GM23338 (cell line): Measurements from ENCODE around the gene ITIH4. TPM values are rescaled to one million over a fixed set of nuclear protein-coding genes. Genes with fewer than 3 reads are reported as not detected.

Experiments
- ATAC-seq: fragments of 200-7000 bp; cut with Tn5 transposase; 3 replicates; pipeline ENCODE4 v1.9.1; 2020
- DNase-seq: peaks from one replicate; pipeline ENCODE4 v3.0.0-alpha.2; 2015; ENCODE audit warnings: low spot score
- H2AFZ ChIP-seq: fragments of 200-600 bp; sonication (generic); 2 replicates; pipeline ENCODE4 v1.8.0; 2016; ENCODE audit warnings: antibody characterized with exemption, mild to moderate bottlenecking, moderate library complexity
- H3F3A ChIP-seq: fragments of 200-600 bp; sonication (generic); replicated peaks from 2 replicates; pipeline ENCODE4 v1.8.0; 2017; ENCODE audit warnings: antibody characterized with exemption, mixed run types, low read depth
- H3K27ac ChIP-seq: fragments of 200-600 bp; sonication (generic); 2 replicates; pipeline ENCODE4 v1.6.1; 2016; ENCODE audit warnings: low read depth
- H3K27me3 ChIP-seq: fragments of 200-600 bp; sonication (generic); 2 replicates; pipeline ENCODE4 v1.8.0; 2016; ENCODE audit warnings: mild to moderate bottlenecking, mixed run types, moderate library complexity; ENCODE audit not compliant: insufficient read depth
- H3K36me3 ChIP-seq: fragments of 200-600 bp; sonication (generic); 2 replicates; pipeline ENCODE4 v1.8.0; 2016; ENCODE audit warnings: mild to moderate bottlenecking; ENCODE audit not compliant: insufficient read depth
- H3K4me1 ChIP-seq: fragments of 200-600 bp; sonication (generic); 2 replicates; pipeline ENCODE4 v1.8.0; 2016; ENCODE audit warnings: mild to moderate bottlenecking, moderate library complexity; ENCODE audit not compliant: insufficient read depth
- H3K4me2 ChIP-seq: fragments of 200-600 bp; sonication (generic); 2 replicates; pipeline ENCODE4 v1.7.1; 2017; ENCODE audit warnings: mixed run types
- H3K4me3 ChIP-seq: fragments of 200-600 bp; sonication (generic); 2 replicates; pipeline ENCODE4 v1.6.1; 2016; ENCODE audit warnings: mixed run types
- H3K79me2 ChIP-seq: fragments of 200-600 bp; sonication (generic); replicated peaks from 2 replicates; pipeline ENCODE4 v1.8.0; 2017; ENCODE audit warnings: mild to moderate bottlenecking; ENCODE audit not compliant: insufficient read depth
- H3K9me2 ChIP-seq: fragments of 200-600 bp; sonication (generic); 2 replicates; pipeline ENCODE4 v1.8.0; 2017; ENCODE audit not compliant: insufficient read depth
- H4K20me1 ChIP-seq: fragments of 200-600 bp; sonication (generic); replicated peaks from 2 replicates; pipeline ENCODE4 v1.8.0; 2017; ENCODE audit warnings: mild to moderate bottlenecking; ENCODE audit not compliant: insufficient read depth
- H3K27ac Mint-ChIP-seq: 2 replicates; pipeline ENCODE4 v1.8.0; 2020; ENCODE audit warnings: inconsistent platforms, mild to moderate bottlenecking, moderate library complexity, mixed read lengths
- H3K27me3 Mint-ChIP-seq: 3 replicates; pipeline ENCODE4 v1.8.0; 2022; ENCODE audit warnings: low read depth, mild to moderate bottlenecking, moderate library complexity, mixed read lengths, inconsistent platforms; ENCODE audit not compliant: insufficient read depth, poor library complexity
- H3K36me3 Mint-ChIP-seq: 3 replicates; pipeline ENCODE4 v1.8.0; 2021; ENCODE audit warnings: low read depth, mild to moderate bottlenecking, inconsistent platforms, moderate library complexity, mixed read lengths
- H3K4me1 Mint-ChIP-seq: 3 replicates; pipeline ENCODE4 v1.8.0; 2020; ENCODE audit warnings: mild to moderate bottlenecking, inconsistent platforms, mixed read lengths
- H3K4me3 Mint-ChIP-seq: 3 replicates; pipeline ENCODE4 v1.8.0; 2021; ENCODE audit warnings: moderate library complexity, mild to moderate bottlenecking, inconsistent platforms, mixed read lengths
- H3K9me3 Mint-ChIP-seq: 3 replicates; pipeline ENCODE4 v1.8.0; 2020; ENCODE audit warnings: moderate library complexity, mild to moderate bottlenecking, inconsistent platforms, mixed read lengths
- CREB1 ChIP-seq: fragments of 250-450 bp; sonication (Bioruptor Pico); IDR thresholded peaks from 2 replicates; pipeline ENCODE4 v1.5.0; 2020; ENCODE audit warnings: low read depth, mild to moderate bottlenecking, moderate library complexity
- EZH2 ChIP-seq: fragments of 200-600 bp; sonication (generic); IDR thresholded peaks from one replicate; pipeline ENCODE4 v1.8.0; 2017; ENCODE audit warnings: antibody characterized with exemption, mild to moderate bottlenecking, low read depth; ENCODE audit not compliant: unreplicated experiment
- EZH2phosphoT487 ChIP-seq: fragments of 200-600 bp; sonication (generic); IDR thresholded peaks from one replicate; pipeline ENCODE4 v1.8.1; 2018; ENCODE audit warnings: antibody characterized with exemption; ENCODE audit not compliant: unreplicated experiment
- JUNB ChIP-seq: IDR thresholded peaks from one replicate; pipeline ENCODE4 v1.6.1; 2016; ENCODE audit warnings: antibody characterized with exemption; ENCODE audit not compliant: unreplicated experiment
- NANOG ChIP-seq: IDR thresholded peaks from 2 replicates; pipeline ENCODE4 v1.6.1; 2016; ENCODE audit warnings: antibody characterized with exemption, borderline replicate concordance
- POLR2AphosphoS5 ChIP-seq: IDR thresholded peaks from 2 replicates; pipeline ENCODE4 v1.6.1; 2016; ENCODE audit warnings: antibody characterized with exemption, low read depth
- STAT1 ChIP-seq: IDR thresholded peaks from one replicate; pipeline ENCODE4 v1.6.1; 2016; ENCODE audit warnings: antibody characterized with exemption; ENCODE audit not compliant: unreplicated experiment
- ZNF114 ChIP-seq: fragments of 250-450 bp; sonication (Bioruptor Pico); IDR thresholded peaks from 2 replicates; pipeline ENCODE4 v1.5.0; 2020; ENCODE audit warnings: mild to moderate bottlenecking, moderate library complexity
- ZNF331 ChIP-seq: fragments of 250-450 bp; sonication (Bioruptor Pico); IDR thresholded peaks from 2 replicates; pipeline ENCODE4 v1.5.0; 2020; ENCODE audit warnings: low read depth, mild to moderate bottlenecking, moderate library complexity
- polyA plus RNA-seq: library from polyadenylated mRNA; unstranded; fragments of >200 nt; fragmentation: Nextera tagmentation; extraction: Ambion mirVana; gene quantifications from 2 replicates; pipeline ENCODE4 v1.2.1, GENCODE V29; 2016
- total RNA-seq: library from RNA; depleted of rRNA; stranded (reverse); fragments of >200 nt; shearing (Covaris generic); gene quantifications from 2 replicates; pipeline ENCODE4 v1.2.3, GENCODE V29; 2014
- TF ChIP-seq, protein P1 (sequence below): IDR thresholded peaks from one replicate; pipeline ENCODE4 v1.6.1; 2018; ENCODE audit warnings: antibody characterized with exemption; ENCODE audit not compliant: unreplicated experiment
- TF ChIP-seq, protein P2 (sequence below): fragments of 250-450 bp; sonication (Bioruptor Pico); IDR thresholded peaks from 2 replicates; pipeline ENCODE4 v1.5.0; 2020; ENCODE audit warnings: mild to moderate bottlenecking, moderate library complexity
- TF ChIP-seq, protein P3 (sequence below), 2 experiments: fragments of 200-600 bp in 1 of 2; sonication (generic) in 1 of 2; conservative IDR thresholded peaks; 2 replicates each; pipeline versions ENCODE4 v1.5.1 to v1.6.1; 2016 to 2017; ENCODE audit warnings: antibody characterized with exemption in 2 of 2, low read depth in 2 of 2, mild to moderate bottlenecking in 2 of 2, moderate library complexity in 1 of 2
- TF ChIP-seq, protein P4 (sequence below): IDR thresholded peaks from 2 replicates; pipeline ENCODE4 v1.6.1; 2016; ENCODE audit warnings: antibody characterized with exemption

Gene ITIH4
- total and polyA plus RNA-seq, 2 experiments from 2014 or later: 0.82 to 1.4 TPM

DNA sequence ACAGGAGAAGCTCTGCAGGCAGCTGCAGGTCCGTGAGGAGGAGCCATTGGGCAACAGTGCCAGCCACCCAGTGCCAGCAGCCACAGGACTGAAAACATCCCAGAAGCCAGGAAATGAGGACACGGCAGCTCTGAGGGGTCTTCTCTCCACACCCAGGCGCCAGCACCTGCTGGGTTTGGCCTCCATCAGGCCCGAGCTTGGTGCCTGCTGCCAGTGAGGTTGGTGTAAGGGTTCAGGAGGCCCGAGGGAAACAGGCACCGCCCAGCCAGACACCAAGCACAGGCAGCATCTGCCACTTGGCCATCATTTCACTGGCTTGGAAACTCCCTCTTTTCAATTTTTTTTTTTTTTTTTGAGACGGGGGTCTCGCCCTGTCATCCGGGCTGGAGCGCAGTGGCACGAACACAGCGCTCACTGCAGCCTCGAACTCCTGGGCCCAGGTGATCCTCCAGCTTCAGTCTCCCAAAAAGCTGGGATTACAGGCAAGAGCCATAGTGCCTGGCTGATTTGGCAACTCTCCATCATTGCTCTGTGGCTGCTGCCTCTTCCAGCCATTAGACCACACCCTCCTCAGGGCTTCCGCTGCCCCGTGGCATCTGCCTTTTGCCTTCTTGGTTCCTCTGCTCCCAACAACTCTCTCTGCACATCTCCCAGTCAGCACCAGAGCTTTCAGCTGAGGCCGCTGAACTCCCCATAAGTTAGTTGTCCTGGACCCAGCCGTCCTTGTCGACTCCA is 37.3 kb downstream of the ITIH4 start:
- Histone ChIP-seq H2AFZ (peak overlapping the region; percentile 59; the same call in 1 of the 2 replicates), H3K4me2 (no peak overlapping the region), H3K4me1 (no peaks in the 10 kb centered on the region), H3K4me3 (no peak overlapping the region), H3K79me2 (no peaks in the 10 kb centered on the region), H3K36me3 (no peaks in the 10 kb centered on the region), H3K27ac (no peak overlapping the region), H4K20me1 (no peaks in the 10 kb centered on the region), H3K27me3 (no peaks in the 10 kb centered on the region), H3K9me2 (no peaks in the 10 kb centered on the region), H3F3A (no peaks in the 10 kb centered on the region)
- H3K9me3 Mint-ChIP-seq: no peaks in the 10 kb centered on the region
- H3K4me1 Mint-ChIP-seq: no peaks in the 10 kb centered on the region; the same call in 2 of the 3 replicates
- DNase-seq: no peak
- no peak overlapping the region for H3K27ac Mint-ChIP-seq
- peaks cover 17% of the 10 kb centered on the region for H3K27me3 Mint-ChIP-seq
- TF ChIP-seq, protein P1, sequence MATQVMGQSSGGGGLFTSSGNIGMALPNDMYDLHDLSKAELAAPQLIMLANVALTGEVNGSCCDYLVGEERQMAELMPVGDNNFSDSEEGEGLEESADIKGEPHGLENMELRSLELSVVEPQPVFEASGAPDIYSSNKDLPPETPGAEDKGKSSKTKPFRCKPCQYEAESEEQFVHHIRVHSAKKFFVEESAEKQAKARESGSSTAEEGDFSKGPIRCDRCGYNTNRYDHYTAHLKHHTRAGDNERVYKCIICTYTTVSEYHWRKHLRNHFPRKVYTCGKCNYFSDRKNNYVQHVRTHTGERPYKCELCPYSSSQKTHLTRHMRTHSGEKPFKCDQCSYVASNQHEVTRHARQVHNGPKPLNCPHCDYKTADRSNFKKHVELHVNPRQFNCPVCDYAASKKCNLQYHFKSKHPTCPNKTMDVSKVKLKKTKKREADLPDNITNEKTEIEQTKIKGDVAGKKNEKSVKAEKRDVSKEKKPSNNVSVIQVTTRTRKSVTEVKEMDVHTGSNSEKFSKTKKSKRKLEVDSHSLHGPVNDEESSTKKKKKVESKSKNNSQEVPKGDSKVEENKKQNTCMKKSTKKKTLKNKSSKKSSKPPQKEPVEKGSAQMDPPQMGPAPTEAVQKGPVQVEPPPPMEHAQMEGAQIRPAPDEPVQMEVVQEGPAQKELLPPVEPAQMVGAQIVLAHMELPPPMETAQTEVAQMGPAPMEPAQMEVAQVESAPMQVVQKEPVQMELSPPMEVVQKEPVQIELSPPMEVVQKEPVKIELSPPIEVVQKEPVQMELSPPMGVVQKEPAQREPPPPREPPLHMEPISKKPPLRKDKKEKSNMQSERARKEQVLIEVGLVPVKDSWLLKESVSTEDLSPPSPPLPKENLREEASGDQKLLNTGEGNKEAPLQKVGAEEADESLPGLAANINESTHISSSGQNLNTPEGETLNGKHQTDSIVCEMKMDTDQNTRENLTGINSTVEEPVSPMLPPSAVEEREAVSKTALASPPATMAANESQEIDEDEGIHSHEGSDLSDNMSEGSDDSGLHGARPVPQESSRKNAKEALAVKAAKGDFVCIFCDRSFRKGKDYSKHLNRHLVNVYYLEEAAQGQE: no peak
- TF ChIP-seq JUNB (no peak), EZH2phosphoT487 (no peak), NANOG (no peak), ZNF114 (no peak), CREB1 (CRISPR knock-in tag) (no peak), EZH2 (no peak), POLR2AphosphoS5 (no peak), ZNF331 (no peak), STAT1 (no peak)
- TF ChIP-seq, protein P2, sequence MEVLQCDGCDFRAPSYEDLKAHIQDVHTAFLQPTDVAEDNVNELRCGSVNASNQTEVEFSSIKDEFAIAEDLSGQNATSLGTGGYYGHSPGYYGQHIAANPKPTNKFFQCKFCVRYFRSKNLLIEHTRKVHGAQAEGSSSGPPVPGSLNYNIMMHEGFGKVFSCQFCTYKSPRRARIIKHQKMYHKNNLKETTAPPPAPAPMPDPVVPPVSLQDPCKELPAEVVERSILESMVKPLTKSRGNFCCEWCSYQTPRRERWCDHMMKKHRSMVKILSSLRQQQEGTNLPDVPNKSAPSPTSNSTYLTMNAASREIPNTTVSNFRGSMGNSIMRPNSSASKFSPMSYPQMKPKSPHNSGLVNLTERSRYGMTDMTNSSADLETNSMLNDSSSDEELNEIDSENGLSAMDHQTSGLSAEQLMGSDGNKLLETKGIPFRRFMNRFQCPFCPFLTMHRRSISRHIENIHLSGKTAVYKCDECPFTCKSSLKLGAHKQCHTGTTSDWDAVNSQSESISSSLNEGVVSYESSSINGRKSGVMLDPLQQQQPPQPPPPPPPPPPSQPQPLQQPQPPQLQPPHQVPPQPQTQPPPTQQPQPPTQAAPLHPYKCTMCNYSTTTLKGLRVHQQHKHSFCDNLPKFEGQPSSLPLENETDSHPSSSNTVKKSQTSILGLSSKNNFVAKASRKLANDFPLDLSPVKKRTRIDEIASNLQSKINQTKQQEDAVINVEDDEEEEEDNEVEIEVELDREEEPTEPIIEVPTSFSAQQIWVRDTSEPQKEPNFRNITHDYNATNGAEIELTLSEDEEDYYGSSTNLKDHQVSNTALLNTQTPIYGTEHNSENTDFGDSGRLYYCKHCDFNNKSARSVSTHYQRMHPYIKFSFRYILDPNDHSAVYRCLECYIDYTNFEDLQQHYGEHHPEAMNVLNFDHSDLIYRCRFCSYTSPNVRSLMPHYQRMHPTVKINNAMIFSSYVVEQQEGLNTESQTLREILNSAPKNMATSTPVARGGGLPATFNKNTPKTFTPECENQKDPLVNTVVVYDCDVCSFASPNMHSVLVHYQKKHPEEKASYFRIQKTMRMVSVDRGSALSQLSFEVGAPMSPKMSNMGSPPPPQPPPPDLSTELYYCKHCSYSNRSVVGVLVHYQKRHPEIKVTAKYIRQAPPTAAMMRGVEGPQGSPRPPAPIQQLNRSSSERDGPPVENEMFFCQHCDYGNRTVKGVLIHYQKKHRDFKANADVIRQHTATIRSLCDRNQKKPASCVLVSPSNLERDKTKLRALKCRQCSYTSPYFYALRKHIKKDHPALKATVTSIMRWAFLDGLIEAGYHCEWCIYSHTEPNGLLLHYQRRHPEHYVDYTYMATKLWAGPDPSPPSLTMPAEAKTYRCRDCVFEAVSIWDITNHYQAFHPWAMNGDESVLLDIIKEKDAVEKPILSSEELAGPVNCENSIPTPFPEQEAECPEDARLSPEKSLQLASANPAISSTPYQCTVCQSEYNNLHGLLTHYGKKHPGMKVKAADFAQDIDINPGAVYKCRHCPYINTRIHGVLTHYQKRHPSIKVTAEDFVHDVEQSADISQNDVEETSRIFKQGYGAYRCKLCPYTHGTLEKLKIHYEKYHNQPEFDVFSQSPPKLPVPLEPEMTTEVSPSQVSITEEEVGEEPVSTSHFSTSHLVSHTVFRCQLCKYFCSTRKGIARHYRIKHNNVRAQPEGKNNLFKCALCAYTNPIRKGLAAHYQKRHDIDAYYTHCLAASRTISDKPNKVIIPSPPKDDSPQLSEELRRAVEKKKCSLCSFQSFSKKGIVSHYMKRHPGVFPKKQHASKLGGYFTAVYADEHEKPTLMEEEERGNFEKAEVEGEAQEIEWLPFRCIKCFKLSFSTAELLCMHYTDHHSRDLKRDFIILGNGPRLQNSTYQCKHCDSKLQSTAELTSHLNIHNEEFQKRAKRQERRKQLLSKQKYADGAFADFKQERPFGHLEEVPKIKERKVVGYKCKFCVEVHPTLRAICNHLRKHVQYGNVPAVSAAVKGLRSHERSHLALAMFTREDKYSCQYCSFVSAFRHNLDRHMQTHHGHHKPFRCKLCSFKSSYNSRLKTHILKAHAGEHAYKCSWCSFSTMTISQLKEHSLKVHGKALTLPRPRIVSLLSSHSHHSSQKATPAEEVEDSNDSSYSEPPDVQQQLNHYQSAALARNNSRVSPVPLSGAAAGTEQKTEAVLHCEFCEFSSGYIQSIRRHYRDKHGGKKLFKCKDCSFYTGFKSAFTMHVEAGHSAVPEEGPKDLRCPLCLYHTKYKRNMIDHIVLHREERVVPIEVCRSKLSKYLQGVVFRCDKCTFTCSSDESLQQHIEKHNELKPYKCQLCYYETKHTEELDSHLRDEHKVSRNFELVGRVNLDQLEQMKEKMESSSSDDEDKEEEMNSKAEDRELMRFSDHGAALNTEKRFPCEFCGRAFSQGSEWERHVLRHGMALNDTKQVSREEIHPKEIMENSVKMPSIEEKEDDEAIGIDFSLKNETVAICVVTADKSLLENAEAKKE (CRISPR knock-in tag): no peak
- TF ChIP-seq, protein P3, sequence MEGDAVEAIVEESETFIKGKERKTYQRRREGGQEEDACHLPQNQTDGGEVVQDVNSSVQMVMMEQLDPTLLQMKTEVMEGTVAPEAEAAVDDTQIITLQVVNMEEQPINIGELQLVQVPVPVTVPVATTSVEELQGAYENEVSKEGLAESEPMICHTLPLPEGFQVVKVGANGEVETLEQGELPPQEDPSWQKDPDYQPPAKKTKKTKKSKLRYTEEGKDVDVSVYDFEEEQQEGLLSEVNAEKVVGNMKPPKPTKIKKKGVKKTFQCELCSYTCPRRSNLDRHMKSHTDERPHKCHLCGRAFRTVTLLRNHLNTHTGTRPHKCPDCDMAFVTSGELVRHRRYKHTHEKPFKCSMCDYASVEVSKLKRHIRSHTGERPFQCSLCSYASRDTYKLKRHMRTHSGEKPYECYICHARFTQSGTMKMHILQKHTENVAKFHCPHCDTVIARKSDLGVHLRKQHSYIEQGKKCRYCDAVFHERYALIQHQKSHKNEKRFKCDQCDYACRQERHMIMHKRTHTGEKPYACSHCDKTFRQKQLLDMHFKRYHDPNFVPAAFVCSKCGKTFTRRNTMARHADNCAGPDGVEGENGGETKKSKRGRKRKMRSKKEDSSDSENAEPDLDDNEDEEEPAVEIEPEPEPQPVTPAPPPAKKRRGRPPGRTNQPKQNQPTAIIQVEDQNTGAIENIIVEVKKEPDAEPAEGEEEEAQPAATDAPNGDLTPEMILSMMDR (conservative IDR thresholded peaks at IDR 0.05; ENCODE audit: low read depth in 2 of 2): no peak
- TF ChIP-seq, protein P4, sequence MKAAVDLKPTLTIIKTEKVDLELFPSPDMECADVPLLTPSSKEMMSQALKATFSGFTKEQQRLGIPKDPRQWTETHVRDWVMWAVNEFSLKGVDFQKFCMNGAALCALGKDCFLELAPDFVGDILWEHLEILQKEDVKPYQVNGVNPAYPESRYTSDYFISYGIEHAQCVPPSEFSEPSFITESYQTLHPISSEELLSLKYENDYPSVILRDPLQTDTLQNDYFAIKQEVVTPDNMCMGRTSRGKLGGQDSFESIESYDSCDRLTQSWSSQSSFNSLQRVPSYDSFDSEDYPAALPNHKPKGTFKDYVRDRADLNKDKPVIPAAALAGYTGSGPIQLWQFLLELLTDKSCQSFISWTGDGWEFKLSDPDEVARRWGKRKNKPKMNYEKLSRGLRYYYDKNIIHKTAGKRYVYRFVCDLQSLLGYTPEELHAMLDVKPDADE: no peak
- no peak for ATAC-seq
- no peak overlapping the region for H3K4me3 Mint-ChIP-seq
- H3K36me3 Mint-ChIP-seq: no peaks in the 10 kb centered on the region; the same call in 2 of the 3 replicates
